Embryonic facial prominence (tissue), 1 donor: Measurements from ENCODE around the gene URB1.
"Not testable (repeated sequence)": the region's sequence is repeated elsewhere in the genome, so short reads cannot be mapped to it uniquely, and the experiment has no call there.

ENCODE experiments used
- DNase-seq: peaks from one replicate; pipeline ENCODE4 v3.0.0-alpha.2; 2016; ENCODE audit errors: extremely low spot score

URB1 gene

GRCh38 chr21:32411350-32412161, 18.7 kb upstream of the URB1 start:
- DNase-seq, result no peak

- no peak for DNase-seq
These were observed 18.1 kb upstream of the URB1 start for GRCh38 chr21:32410916-32411315.

GRCh38 chr21:32410291-32410690, 17.5 kb upstream of the URB1 start:
- DNase-seq, result no peak

GRCh38 chr21:32406405-32406804, 13.6 kb upstream of the URB1 start:
- DNase-seq, result no peak

- DNase-seq, result no peak
These were observed 10.5 kb upstream of the URB1 start for GRCh38 chr21:32403201-32403777.

- no peak for DNase-seq
These were observed 827 bp upstream of the URB1 start for GRCh38 chr21:32393677-32394001.

- DNase-seq, result no peak
These were observed 423 bp downstream of the URB1 start for GRCh38 chr21:32392299-32392879.

GRCh38 chr21:32391755-32392154, 1.1 kb downstream of the URB1 start:
- DNase-seq, result no peak

- DNase-seq, result not testable (repeated sequence)
These were observed 2.1 kb downstream of the URB1 start for GRCh38 chr21:32390537-32391224.

GRCh38 chr21:32389337-32390015, 3.3 kb downstream of the URB1 start:
- DNase-seq, result no peak

- DNase-seq, result no peak
These were observed 4.5 kb downstream of the URB1 start for GRCh38 chr21:32388306-32388705.

GRCh38 chr21:32387151-32387550, 5.7 kb downstream of the URB1 start:
- DNase-seq, result no peak

- DNase-seq, result no peak
These were observed 6.5 kb downstream of the URB1 start for GRCh38 chr21:32386195-32386870.

GRCh38 chr21:32383812-32384211, 9.0 kb downstream of the URB1 start:
- no peak for DNase-seq

- DNase-seq, result no peak
These were observed 10.6 kb downstream of the URB1 start for GRCh38 chr21:32382108-32382644.

- no peak for DNase-seq
These were observed 11.2 kb downstream of the URB1 start for GRCh38 chr21:32381571-32381970.

- DNase-seq, result no peak
These were observed 11.9 kb downstream of the URB1 start for GRCh38 chr21:32380940-32381339.

GRCh38 chr21:32378956-32379355, 13.9 kb downstream of the URB1 start:
- no peak for DNase-seq

GRCh38 chr21:32377991-32378390, 14.8 kb downstream of the URB1 start:
- no peak for DNase-seq

GRCh38 chr21:32377506-32377905, 15.3 kb downstream of the URB1 start:
- DNase-seq, result no peak

GRCh38 chr21:32372755-32373154, 20.1 kb downstream of the URB1 start:
- DNase-seq, result no peak
